ENCODE data around the gene BACH2. TPM values are rescaled to one million over a fixed set of nuclear protein-coding genes. Genes with fewer than 3 reads are reported as not detected.

The BACH2 gene
- total and polyA plus RNA-seq, 2 experiments from 2014 or later = 1.6 to 5.7 TPM

DNA sequence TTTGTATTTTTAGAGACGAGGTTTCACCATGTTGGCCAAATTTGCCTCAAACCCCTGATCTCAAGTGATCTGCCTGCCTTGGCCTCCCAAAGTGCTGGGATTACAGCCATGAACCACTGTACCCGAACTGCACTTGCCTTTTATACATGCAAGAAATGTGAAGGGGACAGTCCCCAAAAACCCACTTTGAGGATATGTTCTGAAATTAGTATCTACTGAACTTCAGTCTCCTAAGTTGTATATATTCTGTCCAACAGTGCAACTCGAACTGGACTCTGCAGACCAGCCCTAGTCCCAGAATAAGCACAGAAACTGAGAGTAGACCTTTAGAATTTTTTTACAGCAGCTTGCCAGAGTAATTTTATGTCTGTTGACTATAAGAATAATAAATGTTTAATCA is 28.5 kb downstream of the BACH2 start (continued):
- TF ChIP-seq, protein P1, sequence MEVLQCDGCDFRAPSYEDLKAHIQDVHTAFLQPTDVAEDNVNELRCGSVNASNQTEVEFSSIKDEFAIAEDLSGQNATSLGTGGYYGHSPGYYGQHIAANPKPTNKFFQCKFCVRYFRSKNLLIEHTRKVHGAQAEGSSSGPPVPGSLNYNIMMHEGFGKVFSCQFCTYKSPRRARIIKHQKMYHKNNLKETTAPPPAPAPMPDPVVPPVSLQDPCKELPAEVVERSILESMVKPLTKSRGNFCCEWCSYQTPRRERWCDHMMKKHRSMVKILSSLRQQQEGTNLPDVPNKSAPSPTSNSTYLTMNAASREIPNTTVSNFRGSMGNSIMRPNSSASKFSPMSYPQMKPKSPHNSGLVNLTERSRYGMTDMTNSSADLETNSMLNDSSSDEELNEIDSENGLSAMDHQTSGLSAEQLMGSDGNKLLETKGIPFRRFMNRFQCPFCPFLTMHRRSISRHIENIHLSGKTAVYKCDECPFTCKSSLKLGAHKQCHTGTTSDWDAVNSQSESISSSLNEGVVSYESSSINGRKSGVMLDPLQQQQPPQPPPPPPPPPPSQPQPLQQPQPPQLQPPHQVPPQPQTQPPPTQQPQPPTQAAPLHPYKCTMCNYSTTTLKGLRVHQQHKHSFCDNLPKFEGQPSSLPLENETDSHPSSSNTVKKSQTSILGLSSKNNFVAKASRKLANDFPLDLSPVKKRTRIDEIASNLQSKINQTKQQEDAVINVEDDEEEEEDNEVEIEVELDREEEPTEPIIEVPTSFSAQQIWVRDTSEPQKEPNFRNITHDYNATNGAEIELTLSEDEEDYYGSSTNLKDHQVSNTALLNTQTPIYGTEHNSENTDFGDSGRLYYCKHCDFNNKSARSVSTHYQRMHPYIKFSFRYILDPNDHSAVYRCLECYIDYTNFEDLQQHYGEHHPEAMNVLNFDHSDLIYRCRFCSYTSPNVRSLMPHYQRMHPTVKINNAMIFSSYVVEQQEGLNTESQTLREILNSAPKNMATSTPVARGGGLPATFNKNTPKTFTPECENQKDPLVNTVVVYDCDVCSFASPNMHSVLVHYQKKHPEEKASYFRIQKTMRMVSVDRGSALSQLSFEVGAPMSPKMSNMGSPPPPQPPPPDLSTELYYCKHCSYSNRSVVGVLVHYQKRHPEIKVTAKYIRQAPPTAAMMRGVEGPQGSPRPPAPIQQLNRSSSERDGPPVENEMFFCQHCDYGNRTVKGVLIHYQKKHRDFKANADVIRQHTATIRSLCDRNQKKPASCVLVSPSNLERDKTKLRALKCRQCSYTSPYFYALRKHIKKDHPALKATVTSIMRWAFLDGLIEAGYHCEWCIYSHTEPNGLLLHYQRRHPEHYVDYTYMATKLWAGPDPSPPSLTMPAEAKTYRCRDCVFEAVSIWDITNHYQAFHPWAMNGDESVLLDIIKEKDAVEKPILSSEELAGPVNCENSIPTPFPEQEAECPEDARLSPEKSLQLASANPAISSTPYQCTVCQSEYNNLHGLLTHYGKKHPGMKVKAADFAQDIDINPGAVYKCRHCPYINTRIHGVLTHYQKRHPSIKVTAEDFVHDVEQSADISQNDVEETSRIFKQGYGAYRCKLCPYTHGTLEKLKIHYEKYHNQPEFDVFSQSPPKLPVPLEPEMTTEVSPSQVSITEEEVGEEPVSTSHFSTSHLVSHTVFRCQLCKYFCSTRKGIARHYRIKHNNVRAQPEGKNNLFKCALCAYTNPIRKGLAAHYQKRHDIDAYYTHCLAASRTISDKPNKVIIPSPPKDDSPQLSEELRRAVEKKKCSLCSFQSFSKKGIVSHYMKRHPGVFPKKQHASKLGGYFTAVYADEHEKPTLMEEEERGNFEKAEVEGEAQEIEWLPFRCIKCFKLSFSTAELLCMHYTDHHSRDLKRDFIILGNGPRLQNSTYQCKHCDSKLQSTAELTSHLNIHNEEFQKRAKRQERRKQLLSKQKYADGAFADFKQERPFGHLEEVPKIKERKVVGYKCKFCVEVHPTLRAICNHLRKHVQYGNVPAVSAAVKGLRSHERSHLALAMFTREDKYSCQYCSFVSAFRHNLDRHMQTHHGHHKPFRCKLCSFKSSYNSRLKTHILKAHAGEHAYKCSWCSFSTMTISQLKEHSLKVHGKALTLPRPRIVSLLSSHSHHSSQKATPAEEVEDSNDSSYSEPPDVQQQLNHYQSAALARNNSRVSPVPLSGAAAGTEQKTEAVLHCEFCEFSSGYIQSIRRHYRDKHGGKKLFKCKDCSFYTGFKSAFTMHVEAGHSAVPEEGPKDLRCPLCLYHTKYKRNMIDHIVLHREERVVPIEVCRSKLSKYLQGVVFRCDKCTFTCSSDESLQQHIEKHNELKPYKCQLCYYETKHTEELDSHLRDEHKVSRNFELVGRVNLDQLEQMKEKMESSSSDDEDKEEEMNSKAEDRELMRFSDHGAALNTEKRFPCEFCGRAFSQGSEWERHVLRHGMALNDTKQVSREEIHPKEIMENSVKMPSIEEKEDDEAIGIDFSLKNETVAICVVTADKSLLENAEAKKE (CRISPR knock-in tag; IDR thresholded peaks at IDR 0.05) = no peak

- Mint-ChIP-seq H3K4me3 (no peak overlapping the region), H3K27me3 (ENCODE audit: insufficient read depth, low read depth, poor library complexity) (no peaks in the 10 kb centered on the region), H3K4me1 (no peaks in the 10 kb centered on the region), H3K36me3 (ENCODE audit: low read depth) (peaks cover 7% of the 10 kb centered on the region; the same call in 1 of the 3 replicates), H3K27ac (peak overlapping the region; percentile 31; the same call in 1 of the 2 replicates), H3K9me3 (no peaks in the 10 kb centered on the region)
- H3K27ac ChIP-seq (ENCODE audit: low read depth) = no peak overlapping the region
- no peak for ATAC-seq
- TF ChIP-seq, protein P2, sequence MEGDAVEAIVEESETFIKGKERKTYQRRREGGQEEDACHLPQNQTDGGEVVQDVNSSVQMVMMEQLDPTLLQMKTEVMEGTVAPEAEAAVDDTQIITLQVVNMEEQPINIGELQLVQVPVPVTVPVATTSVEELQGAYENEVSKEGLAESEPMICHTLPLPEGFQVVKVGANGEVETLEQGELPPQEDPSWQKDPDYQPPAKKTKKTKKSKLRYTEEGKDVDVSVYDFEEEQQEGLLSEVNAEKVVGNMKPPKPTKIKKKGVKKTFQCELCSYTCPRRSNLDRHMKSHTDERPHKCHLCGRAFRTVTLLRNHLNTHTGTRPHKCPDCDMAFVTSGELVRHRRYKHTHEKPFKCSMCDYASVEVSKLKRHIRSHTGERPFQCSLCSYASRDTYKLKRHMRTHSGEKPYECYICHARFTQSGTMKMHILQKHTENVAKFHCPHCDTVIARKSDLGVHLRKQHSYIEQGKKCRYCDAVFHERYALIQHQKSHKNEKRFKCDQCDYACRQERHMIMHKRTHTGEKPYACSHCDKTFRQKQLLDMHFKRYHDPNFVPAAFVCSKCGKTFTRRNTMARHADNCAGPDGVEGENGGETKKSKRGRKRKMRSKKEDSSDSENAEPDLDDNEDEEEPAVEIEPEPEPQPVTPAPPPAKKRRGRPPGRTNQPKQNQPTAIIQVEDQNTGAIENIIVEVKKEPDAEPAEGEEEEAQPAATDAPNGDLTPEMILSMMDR (conservative IDR thresholded peaks at IDR 0.05; ENCODE audit: low read depth in 2 of 2) = no peak
- TF ChIP-seq, protein P1 (CRISPR knock-in tag; IDR thresholded peaks at IDR 0.05) = no peak
- TF ChIP-seq JUNB (IDR thresholded peaks at IDR 0.05; ENCODE audit: unreplicated experiment) = no peak
- DNase-seq (ENCODE audit: low spot score) = no peak
- no peaks in the 10 kb centered on the region for H3K36me3 ChIP-seq (ENCODE audit: insufficient read depth)
- H2AFZ ChIP-seq = no peak overlapping the region
- no peaks in the 10 kb centered on the region for H3K79me2 ChIP-seq (replicated peaks; ENCODE audit: insufficient read depth)
- H4K20me1 ChIP-seq (replicated peaks; ENCODE audit: insufficient read depth) = no peaks in the 10 kb centered on the region
- H3F3A ChIP-seq (replicated peaks; ENCODE audit: low read depth) = no peaks in the 10 kb centered on the region
- H3K4me2 ChIP-seq = no peak overlapping the region
- H3K4me3 ChIP-seq = no peak overlapping the region
- no peaks in the 10 kb centered on the region for H3K4me1 ChIP-seq (ENCODE audit: insufficient read depth)
- no peaks in the 10 kb centered on the region for H3K9me2 ChIP-seq (ENCODE audit: insufficient read depth)
- H3K27me3 ChIP-seq (ENCODE audit: insufficient read depth) = no peaks in the 10 kb centered on the region
Measured at GRCh38 chr6:90266905-90267621, 29.6 kb downstream of the BACH2 start.

Measured in GM23338 (cell line).